Vagina (tissue), 2 donors: Measurements from ENCODE around the gene OR5K1.

Experiments
- CTCF ChIP-seq, 3 experiments: fragments of 450-650 bp in 2 of 3; fragments of 200-600 bp in 1 of 3; sonication (generic) in 1 of 3; IDR thresholded peaks; one replicate each; pipeline ENCODE4 v1.5.1; 2017 to 2019; ENCODE audit warnings: antibody characterized with exemption in 3 of 3, mild to moderate bottlenecking in 2 of 3, moderate library complexity in 2 of 3
- POLR2A ChIP-seq, 2 donors: fragments of 450-650 bp; IDR thresholded peaks; one replicate each; pipeline ENCODE4 v1.6.1; 2017; ENCODE audit warnings: antibody characterized with exemption in 2 of 2, mild to moderate bottlenecking in 2 of 2, moderate library complexity in 2 of 2

GRCh38 chr3:98460220-98460619, 2.8 kb upstream of the OR5K1 start:
- TF ChIP-seq CTCF (IDR thresholded peaks at IDR 0.05) (no peak), POLR2A (IDR thresholded peaks at IDR 0.05) (no peak)
